GM23248 (cell line): Measurements from ENCODE around the gene COL8A1.

Experiments
- EZH2 ChIP-seq: fragments of 200-600 bp; sonication (generic); IDR thresholded peaks from 2 replicates; pipeline ENCODE4 v1.6.1; 2018; ENCODE audit warnings: antibody characterized with exemption, mild to moderate bottlenecking; ENCODE audit not compliant: insufficient read depth, poor library complexity, severe bottlenecking
- EZH2phosphoT487 ChIP-seq: fragments of 200-600 bp; sonication (generic); IDR thresholded peaks from 2 replicates; pipeline ENCODE4 v1.6.1; 2018; ENCODE audit warnings: antibody characterized with exemption, moderate library complexity, mild to moderate bottlenecking, low read depth; ENCODE audit not compliant: insufficient read depth

GRCh38 chr3:99647081-99647480 lies 8.7 kb downstream of the COL8A1 start:
- no peak for TF ChIP-seq EZH2phosphoT487
- no peak for TF ChIP-seq EZH2
